GM19240 (cell line): ENCODE data around the gene UNC93A.
"Not testable (repeated sequence)": the region's sequence is repeated elsewhere in the genome, so short reads cannot be mapped to it uniquely, and the experiment has no call there.

Experiments
- DNase-seq: peaks from one replicate; pipeline ENCODE4 v3.0.0; 2011; ENCODE audit warnings: low spot score; ENCODE audit not compliant: insufficient read length

UNC93A gene

GRCh38 chr6:167309355-167310192 is 18.5 kb downstream of the UNC93A start:
- DNase-seq, result not testable (repeated sequence)

DNA sequence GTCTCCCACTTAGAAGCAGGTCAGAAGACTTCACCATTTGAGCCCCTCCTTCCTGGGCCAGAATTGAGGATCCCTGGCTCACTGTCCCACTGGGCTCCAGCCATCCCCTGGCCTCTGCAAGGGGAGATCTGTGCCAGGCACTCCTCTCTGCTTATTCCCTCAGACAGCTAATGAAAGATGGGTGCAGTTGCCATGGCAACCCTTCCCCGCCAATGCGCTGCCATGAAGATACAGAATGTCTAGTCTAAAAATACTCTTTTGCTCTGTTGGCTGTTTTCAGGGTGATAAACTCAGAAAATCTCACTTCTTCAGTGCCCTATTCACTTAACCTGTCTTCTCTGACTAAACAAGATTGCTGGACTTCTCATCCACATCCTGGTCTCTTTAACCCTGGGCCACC is 20.2 kb downstream of the UNC93A start:
- DNase-seq, result no peak

GRCh38 chr6:167311691-167312090 is 20.6 kb downstream of the UNC93A start:
- DNase-seq, result not testable (repeated sequence)

- DNase-seq, result no peak
Observed at GRCh38 chr6:167314180-167314821, 23.2 kb downstream of the UNC93A start.

GRCh38 chr6:167317172-167317571 is 26.1 kb downstream of the UNC93A start:
- DNase-seq, result no peak

DNA sequence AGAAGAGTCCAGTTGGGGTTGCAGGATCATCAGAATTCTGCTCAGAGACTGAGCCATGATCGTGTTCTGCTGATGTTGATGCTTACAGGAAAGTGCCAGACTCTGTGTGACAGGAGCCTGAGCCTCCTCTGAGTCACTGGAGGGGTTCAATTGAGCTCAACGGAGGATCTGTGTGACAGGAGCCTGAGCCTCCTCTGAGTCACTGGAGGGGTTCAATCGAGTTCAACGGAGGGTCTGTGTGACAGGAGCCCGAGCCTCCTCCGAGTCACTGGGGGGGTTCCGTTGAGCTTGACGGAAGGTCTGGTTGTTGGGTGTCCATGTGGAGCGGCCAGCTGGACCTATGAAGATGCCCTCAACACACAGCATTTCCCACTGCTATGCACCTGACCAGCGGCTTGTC is 27.2 kb downstream of the UNC93A start:
- not testable (repeated sequence) for DNase-seq

DNA sequence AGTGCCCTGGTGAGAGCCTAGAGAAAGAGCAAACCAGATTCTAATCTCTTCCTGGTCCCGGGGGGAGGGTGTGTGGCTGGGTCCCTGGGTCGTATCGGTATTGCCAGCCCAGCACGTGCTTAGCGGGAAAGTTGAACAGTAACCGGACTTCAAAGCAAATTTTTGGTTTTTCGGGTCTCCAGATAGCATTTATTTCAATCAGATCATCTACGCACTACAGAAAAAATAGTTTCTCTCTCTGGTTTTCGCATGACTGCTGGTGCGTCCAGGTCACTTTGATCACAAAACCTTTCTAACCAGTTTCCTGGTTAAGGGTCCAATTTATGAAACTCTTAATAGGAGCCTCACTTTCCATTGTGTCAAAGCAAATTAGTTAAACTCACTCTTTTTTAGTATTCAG is 27.7 kb downstream of the UNC93A start:
- DNase-seq, result not testable (repeated sequence)

DNA sequence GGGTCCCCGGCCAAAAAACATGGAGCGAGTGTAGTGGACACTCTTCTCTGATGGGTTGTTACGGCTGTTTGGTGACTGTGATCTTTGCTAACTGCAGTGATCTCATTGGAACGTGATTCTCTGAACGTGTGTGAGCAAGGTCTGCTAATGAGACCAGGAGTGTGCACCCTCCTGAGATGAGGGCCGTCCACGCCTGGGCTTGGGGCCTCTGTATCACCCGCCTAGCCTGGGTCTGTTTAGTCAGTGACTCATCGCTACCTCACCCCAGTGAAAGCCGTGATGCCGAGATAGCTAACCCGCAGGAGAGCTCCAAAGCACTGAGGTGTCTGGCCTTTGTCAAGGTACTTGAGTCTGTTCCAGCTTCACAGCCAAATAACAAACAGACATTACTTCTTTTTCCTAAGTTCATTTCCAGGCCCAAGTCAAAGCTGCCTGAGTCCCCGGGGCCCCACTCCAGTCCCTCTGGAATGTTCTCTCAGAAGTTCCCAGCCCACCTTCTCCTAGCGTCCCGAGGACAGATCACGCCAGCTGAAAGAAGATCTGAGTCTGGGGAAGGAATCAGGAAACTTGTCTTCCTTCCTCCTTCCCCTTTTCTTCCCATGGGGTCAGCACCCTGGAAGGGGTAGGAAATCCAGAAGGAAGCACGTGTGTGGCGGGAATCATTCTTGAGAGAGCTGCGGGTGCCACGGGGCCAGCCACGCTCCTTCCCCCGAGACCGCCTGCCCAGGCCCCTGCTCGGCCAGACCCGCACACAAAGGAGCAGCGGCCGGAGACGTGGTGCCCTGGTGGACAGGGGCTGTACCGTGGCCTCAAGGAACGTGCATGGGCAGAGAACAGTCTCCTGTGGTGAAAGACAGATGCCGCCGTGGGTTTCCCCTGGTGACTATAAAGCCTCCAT is 29.0 kb downstream of the UNC93A start:
- DNase-seq, result not testable (repeated sequence)

GRCh38 chr6:167320754-167321056 is 29.6 kb downstream of the UNC93A start:
- DNase-seq, result not testable (repeated sequence)

- not testable (repeated sequence) for DNase-seq
Observed at GRCh38 chr6:167321185-167321584, 30.1 kb downstream of the UNC93A start.

GRCh38 chr6:167323111-167323510 is 32.0 kb downstream of the UNC93A start:
- no peak for DNase-seq

DNA sequence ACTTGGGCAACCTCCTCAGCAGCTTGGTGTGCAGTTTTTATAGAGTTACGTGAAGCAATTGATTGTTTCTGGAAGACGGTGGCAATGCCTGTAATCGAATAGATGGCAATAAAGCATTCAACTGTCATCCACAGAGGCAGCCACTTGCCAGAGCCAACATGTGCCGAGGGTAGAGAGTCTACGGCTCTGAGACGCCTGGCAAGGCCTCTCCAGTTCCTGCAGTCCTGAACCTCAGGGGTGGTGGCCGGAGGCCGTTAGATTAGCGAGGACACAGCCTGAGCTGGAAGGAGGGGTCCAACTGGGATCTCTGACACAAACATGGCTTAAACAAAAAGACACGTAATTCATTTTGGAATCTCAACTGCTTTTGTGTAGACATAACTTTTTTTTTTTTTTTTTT is 33.0 kb downstream of the UNC93A start:
- DNase-seq, result no peak

- no peak for DNase-seq
Observed at GRCh38 chr6:167325766-167326165, 34.7 kb downstream of the UNC93A start.

- DNase-seq, result no peak
Observed at GRCh38 chr6:167327391-167327790, 36.3 kb downstream of the UNC93A start.

DNA sequence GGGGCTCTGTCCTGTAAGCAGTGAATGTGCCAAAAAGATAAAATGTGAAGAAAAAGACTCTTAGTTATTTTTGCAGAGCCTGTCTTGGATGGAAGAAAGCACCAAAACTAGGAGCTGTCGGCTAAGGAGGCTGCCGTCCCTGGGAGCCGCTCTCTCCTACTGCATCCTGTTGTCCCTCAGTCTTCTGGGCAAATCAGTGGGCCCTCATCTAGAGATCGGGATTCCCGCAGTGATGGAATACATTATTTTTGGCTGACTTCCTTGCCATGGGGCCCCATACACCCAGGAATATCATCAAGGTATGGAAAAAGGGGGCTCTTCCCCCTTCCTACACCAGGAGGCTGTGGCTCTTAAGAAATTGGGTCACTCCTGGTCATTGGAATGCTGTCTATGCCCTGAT is 37.0 kb downstream of the UNC93A start:
- no peak for DNase-seq

- no peak for DNase-seq
Observed at GRCh38 chr6:167329014-167329413, 37.9 kb downstream of the UNC93A start.

DNA sequence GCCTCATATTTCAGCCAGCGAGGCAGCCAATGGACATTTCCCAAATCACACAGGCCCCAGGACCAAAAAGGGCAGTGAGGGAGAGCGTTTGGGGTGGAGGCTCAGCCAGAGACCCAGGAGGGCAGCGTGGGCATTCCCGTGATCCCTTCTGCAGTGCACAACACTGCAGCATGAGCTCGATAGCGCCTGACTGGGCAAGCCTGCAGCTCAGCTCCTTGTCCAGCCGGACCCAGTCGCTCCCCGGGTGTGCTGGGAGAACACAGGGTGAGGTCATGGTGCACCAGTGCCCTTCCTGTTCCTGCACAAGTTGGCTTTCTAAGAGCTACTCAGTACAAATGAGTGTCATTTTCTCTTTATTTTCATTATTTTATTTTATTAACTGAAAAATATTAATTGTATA is 39.6 kb downstream of the UNC93A start:
- no peak for DNase-seq

DNA sequence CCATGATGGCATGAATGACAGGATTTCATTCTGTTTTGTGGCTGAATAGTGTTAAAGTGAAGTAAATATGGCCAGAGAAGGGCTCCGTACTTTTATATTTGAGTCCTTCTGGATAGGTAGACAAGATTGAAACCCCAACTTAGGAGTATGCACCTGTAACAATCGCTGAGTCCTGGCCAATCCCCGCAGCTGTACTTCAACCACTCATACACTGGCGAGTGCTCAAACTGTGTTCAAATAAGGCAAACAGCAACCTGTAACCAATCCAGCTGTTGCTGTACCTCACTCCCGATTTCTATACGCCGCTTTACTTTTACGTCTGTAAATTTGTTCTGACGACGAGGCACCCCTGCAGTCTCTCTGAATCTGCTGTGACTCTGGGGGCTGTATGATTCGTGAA is 40.5 kb downstream of the UNC93A start:
- no peak for DNase-seq

- no peak for DNase-seq
Observed at GRCh38 chr6:167336844-167337630, 45.9 kb downstream of the UNC93A start.

DNA sequence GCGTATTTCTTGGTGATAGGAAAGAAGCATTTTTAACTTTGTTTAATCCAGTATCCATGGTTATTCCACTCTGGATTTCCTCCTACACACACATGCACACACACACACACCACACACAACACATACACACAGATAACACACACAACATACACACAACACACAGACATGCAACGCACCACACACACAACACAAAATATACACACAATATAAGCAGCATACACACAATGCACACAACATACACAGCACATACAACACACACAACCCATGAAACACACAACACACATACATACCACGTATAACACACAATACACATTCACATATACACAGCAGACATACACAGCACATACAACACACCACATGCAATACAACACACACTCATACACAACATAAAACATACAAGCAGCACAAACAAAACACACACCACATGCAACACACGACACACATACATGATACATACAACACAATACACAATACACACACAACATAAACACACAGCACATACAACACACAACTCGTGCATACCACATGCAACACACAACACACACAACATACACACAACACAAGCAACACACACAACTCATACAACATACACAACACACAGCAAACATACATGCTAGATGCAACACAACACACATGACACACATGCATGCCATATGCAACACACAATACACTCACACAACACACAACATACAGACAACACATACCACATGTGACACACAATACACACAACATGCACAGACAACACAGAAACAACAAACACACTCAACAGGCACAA is 46.7 kb downstream of the UNC93A start:
- no peak for DNase-seq
